HG03571 (cell line): Measurements from ENCODE around the gene TROAP.
"Not testable (repeated sequence)": the region's sequence is repeated elsewhere in the genome, so short reads cannot be mapped to it uniquely, and the experiment has no call there.

Experiments
- ATAC-seq: cut with Tn5 transposase; IDR thresholded peaks from one replicate; pipeline ENCODE4 v1.9.1; 2021; ENCODE audit not compliant: unreplicated experiment

Gene TROAP, protein sequence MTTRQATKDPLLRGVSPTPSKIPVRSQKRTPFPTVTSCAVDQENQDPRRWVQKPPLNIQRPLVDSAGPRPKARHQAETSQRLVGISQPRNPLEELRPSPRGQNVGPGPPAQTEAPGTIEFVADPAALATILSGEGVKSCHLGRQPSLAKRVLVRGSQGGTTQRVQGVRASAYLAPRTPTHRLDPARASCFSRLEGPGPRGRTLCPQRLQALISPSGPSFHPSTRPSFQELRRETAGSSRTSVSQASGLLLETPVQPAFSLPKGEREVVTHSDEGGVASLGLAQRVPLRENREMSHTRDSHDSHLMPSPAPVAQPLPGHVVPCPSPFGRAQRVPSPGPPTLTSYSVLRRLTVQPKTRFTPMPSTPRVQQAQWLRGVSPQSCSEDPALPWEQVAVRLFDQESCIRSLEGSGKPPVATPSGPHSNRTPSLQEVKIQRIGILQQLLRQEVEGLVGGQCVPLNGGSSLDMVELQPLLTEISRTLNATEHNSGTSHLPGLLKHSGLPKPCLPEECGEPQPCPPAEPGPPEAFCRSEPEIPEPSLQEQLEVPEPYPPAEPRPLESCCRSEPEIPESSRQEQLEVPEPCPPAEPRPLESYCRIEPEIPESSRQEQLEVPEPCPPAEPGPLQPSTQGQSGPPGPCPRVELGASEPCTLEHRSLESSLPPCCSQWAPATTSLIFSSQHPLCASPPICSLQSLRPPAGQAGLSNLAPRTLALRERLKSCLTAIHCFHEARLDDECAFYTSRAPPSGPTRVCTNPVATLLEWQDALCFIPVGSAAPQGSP

GRCh38 chr12:49322708-49323523 is at the start of gene TROAP:
TROAP (plus strand) TSS chr12:49323255; CDS start chr12:49323609, 354 bp downstream.
- ATAC-seq = peak; percentile 98

GRCh38 chr12:49273726-49274395 is 49.2 kb upstream of the TROAP start:
- ATAC-seq = no peak

DNA sequence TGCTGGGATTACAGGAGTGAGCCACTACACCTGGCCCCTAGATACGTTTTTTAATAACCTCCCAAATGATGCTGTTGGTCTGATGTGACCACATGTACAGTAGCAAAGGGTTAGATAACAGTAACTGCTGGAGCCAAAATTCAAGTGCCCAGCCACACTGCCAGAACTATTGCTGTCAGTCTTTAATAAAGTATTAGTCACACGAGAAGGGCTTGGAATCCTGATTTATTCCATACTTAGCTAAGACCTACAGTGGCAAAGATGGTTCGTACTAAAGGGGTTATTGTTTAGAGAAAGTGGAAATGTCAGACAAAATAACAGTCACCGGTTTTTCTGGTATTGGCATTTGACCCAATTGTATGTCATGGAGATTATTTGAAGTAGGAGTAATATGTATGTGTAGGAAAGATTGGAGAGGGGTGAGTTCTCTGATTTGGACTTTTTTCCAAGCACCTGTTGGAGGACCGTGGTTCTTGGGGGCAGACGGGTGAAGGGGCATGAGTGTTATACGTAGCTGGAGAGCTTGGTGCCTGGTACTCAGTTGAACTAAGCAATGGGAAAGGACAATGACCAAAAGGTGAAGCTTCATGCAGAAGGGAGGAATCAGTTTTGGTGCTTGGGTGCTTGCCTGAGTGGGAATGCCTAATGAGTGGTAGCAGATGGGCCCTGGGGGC is 48.5 kb upstream of the TROAP start:
- no peak for ATAC-seq

DNA sequence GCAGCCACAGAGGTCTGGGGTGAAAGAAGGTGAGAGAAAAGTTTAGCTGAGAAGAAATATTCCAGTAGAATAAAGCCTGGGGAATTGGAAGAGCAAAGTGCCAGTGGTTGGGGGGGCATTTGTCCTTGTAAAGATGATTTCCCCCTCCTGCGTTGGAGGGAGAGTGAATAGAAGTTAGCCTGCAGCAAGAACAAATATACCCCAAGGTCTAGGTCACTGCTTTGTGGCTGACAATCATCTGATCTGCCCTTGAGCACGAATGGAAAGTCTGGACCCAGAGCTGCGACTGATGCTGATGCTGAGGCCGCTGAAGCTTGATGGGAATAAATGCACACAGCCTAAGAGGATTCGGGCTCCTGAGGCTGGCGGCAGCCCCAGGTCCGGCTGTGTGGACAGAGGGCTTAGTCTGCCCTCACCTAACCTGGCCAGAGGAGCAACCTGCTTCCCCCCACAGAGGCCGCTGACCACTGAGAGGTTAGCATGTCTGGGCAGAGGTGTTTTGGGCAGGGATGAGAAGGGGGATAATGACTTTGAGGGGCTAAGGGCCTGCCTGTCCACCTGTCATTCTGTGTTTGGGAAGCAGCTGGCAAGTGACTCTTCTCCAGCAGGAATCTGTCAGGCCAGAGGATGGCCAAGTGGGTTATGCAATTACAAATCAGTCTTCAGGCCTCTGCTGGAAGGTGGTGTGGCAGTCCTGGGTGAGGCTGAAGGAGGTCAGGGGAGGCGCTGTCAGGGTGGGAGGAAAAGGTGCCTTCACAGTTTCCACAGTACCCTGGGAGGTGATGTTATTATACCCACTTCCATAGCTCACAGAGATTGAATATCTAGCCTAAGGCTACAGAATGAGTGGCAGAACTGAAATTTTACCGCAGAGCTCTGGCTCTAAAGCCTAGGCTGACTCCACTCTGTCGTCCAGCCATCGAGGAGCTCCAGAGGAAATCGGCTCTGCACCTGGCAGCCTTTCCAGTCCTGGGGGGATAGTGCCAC is 46.5 kb upstream of the TROAP start:
- no peak for ATAC-seq

DNA sequence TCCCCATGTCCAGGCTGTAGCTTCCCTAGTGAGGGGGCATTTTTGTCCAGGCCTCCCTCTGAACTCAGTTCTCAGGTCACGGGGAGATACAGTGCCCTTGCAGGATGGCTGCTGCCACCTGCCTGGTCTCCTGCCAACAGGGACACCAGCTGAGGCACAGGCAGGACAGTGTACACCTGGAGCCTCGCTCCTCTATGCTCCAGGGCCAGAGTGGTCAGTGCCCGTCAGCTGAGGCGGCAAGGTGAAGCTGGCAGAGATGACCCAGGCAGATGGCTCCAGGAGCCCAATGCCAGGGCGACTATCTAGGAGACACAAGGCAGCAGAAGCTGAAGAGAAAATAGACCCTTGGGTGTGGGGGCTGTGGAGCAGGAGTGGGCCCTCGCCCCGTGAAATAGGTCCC is 45.6 kb upstream of the TROAP start:
- ATAC-seq = no peak

GRCh38 chr12:49279706-49280159 is 43.3 kb upstream of the TROAP start:
- ATAC-seq = no peak

DNA sequence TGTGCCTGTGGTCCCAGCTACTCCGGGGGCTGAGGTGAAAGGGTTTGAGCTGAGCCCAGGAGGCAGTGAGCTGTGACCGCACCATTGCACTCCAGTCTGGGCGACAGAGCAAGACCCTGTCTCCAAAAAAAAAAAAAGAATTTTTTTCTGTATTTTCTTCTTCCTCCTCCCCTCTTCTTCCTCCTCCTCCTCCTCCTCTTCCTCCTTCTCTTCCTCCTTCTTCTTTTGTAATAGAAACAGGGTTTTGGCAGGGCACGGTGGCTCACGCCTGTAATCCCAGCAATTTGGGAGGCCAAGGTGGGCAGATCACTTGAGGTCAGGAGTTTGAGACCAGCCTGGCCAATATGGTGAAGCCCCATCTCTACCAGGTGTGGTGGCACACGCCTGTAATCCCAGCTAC is 42.5 kb upstream of the TROAP start:
- ATAC-seq = not testable (repeated sequence)

DNA sequence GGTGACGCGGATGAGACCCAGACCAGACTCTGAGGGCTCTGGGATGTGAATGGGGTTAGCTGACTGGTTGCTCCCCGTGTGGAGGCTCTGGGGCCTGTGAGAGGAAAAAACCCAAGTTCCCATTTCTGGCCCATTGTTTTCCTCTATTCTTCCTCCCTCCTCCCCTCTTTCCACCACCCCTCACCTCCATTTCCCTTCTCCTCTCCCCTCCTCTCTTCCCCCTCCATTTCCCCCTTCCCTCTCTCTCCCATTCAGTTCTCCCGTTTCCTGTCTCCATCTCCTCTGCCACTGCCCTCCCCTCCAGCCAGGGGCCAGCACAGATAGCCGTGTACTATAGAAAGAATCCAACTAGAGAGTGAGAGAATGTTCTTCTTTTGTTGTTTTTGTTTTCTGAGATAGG is 40.8 kb upstream of the TROAP start:
- no peak for ATAC-seq

DNA sequence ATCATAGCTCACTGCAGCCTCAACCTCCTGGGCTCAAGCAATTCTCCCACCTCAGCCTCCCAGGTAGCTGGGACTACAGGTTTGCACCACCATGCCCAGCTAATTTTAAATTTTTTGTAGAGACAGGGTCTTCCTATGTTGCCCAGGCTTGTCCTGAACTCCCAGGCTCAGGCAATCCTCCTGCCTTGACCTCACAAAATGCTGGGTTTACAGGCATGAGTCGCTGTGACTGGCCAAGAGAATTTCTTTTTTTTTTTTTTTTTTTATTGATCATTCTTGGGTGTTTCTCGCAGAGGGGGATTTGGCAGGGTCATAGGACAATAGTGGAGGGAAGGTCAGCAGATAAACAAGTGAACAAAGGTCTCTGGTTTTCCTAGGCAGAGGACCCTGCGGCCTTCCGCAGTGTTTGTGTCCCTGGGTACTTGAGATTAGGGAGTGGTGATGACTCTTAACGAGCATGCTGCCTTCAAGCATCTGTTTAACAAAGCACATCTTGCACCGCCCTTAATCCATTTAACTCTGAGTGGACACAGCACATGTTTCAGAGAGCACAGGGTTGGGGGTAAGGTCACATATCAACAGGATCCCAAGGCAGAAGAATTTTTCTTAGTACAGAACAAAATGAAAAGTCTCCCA is 40.2 kb upstream of the TROAP start:
- not testable (repeated sequence) for ATAC-seq

GRCh38 chr12:49283541-49284429 is 39.3 kb upstream of the TROAP start:
- no peak for ATAC-seq

- no peak for ATAC-seq
Observed at GRCh38 chr12:49284672-49285071, 38.4 kb upstream of the TROAP start.

DNA sequence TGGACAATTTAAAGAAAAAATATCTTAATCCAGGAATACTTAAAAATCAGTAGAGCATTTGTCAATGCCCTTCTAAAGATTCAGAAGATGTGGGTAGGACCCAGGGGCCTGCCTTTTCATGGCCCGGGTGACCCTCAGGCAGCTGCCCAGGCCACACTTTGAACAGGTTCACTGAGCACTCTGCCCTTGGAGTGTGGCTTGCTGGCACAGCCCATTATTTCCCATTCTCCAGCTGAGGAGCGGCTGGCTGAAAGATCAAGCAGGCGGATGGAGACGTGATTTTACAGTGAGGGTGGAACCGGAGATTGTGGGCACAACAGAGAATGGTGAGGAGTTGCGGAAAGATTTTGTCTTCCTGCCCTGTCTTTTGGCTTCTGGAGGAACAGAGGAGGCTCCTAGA is 35.2 kb upstream of the TROAP start:
- ATAC-seq = no peak

GRCh38 chr12:49288412-49288853 is 34.6 kb upstream of the TROAP start:
- ATAC-seq = no peak

GRCh38 chr12:49288922-49289555 is 34.0 kb upstream of the TROAP start:
- ATAC-seq = no peak

DNA sequence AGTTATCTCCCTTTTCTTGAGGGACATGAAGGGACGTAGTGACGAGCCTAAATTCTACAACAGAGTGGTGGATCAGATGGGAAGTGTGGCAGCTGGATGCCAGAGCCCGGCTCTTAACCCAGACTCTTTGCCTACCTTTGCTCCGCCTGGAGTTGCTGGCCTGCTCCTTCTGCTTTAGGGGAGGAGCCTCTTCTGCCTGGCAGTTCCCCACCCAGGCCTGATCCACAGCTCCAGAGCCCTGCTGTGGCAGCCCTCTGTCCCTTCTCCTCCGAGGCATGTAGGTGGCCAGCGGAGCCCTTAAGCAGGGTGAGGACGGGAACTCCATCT is 30.4 kb upstream of the TROAP start:
- no peak for ATAC-seq

GRCh38 chr12:49293056-49293956 is 29.7 kb upstream of the TROAP start:
- ATAC-seq = no peak
